GM10266 (cell line): Measurements from ENCODE around the gene CLINT1.
"Not testable (repeated sequence)": the region's sequence is repeated elsewhere in the genome, so short reads cannot be mapped to it uniquely, and the experiment has no call there.

Source experiments
- DNase-seq: peaks from one replicate; pipeline ENCODE4 v3.0.0; 2012; ENCODE audit errors: extremely low spot score
- CTCF ChIP-seq: IDR thresholded peaks from 2 replicates; pipeline ENCODE4 v1.5.1; 2012; ENCODE audit warnings: mild to moderate bottlenecking, low read depth; ENCODE audit not compliant: control insufficient read depth, insufficient read depth; ENCODE audit errors: missing control alignments

CLINT1 gene

DNA sequence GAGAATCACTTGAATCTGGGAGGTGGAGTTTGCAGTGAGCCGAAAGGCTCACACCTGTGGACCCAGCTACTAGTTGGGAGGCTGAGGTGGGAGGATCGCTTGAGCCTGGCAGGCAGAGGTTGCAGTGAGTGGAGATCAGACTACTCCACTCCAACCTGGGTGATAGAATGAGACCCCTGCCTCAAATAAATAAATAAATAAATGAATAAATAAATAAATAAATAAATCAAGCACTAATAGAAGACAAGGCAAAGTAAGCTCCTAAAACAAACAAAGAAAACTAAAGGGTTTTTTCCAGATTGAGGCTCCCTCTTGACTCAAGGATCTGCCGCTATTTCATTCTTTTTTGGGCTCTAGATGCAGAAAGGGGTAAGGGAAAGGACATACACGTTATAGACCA, 34.7 kb upstream of the CLINT1 start:
- TF ChIP-seq CTCF = no peak
- DNase-seq = no peak

DNA sequence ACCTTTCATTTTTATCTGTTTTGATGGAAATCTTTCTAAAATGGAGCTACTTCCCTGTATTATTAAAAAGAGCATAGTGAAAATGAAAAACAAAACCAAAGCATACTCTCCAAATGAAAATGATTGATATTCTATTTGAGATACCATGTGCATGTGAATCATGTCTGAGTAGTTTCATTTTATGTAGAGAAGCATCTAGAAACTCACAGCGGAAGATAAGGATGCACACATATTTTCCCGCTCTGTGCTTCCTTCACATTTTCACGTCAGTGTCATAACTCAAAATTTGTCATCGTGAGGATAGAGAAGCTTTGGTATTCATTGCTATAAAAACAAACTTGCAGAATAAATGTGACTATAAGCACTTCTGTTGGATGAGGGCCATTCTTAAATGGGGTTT, 34.0 kb upstream of the CLINT1 start:
- no peak for TF ChIP-seq CTCF
- no peak for DNase-seq

DNA sequence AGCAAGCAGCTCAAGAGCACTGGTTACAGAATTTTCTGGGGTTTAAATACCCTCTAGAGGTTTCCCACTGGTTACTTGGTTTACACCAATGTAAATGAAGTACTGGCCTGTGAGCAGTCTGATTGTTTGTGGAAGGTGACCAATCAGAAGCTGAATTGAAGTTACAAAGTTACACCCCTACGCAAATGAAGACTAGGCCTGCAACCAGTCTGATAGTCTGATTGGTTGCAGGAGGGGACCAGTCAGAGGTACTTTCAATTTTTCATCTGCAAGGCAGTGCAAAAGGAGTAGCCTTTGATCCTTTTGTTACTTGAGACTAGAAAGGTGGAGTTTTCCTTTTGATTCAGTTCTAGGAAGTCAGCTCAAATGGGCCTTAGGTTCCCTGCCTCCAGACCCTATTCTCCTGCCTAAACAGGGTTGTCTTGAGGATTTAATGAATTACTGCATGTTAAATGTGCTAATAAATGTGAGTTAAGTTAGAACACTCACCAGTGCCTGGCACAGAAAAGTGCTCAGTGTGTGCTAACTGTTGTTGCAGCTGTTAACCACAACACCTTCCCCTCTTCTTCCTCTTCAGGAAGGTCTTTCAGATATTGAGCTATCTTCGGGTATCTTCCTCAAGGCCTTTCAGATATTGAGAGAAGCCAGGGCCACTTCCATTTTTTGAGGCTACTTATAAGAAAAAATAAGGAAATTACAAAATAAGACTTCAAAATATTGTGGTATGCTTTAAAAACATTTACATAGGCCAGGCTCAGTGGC, 32.1 kb upstream of the CLINT1 start:
- DNase-seq = no peak
- no peak for TF ChIP-seq CTCF

GRCh38 chr5:157888814-157889532, 30.0 kb upstream of the CLINT1 start:
- TF ChIP-seq CTCF = no peak
- no peak for DNase-seq

GRCh38 chr5:157886796-157887380, 27.9 kb upstream of the CLINT1 start:
- no peak for TF ChIP-seq CTCF
- no peak for DNase-seq

DNA sequence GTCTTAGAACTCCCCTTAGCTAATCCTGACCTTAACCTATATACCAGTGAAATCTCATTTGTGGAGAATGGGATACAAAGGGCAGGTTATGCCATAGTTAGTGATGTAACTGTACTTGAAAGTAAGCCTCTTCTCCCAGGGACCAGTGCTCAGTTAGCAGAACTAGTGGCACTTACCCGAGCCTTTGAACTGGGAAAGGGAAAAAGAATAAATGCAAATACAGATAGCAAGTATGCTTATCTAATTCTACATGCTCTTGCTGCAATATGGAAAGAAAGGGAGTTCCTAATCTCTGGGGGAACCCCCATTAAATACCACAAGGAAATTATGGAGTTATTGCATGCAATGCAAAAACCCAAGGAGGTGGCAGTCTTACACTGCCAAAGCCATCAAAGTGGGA, 26.1 kb upstream of the CLINT1 start:
- DNase-seq = not testable (repeated sequence)

- DNase-seq = not testable (repeated sequence)
Measured at GRCh38 chr5:157881498-157881897, 22.6 kb upstream of the CLINT1 start.

GRCh38 chr5:157877821-157878220, 18.9 kb upstream of the CLINT1 start:
- no peak for TF ChIP-seq CTCF
- DNase-seq = no peak
